H1 (cell line): Measurements from ENCODE around the gene SCO2. TPM values are rescaled to one million over a fixed set of nuclear protein-coding genes. Genes with fewer than 3 reads are reported as not detected.
"Not testable (repeated sequence)": the region's sequence is repeated elsewhere in the genome, so short reads cannot be mapped to it uniquely, and the experiment has no call there.

Experiments
- CTCF ChIA-PET: fragments of 300-600 bp; sonication (Branson Sonifier 250); formaldehyde crosslinking; loops from one replicate; lab custom pipeline; 2021; ENCODE audit not compliant: partially characterized antibody; lab: Charles Lee
- POLR2A ChIA-PET: fragments of 300-600 bp; sonication (Branson Sonifier 250); formaldehyde crosslinking; loops from one replicate; lab custom pipeline; 2021; ENCODE audit warnings: inconsistent platforms; ENCODE audit not compliant: partially characterized antibody; lab: Charles Lee
- DNase-seq, 2 experiments: peaks; one replicate each; pipeline versions ENCODE4 v3.0.0 to v3.0.0-alpha.2; 2010 to 2022; ENCODE audit warnings: low spot score in 2 of 2, low read depth in 1 of 2, mixed read lengths in 1 of 2
- FAIRE-seq: peaks from 2 replicates; lab custom pipeline; 2011; peaks lifted over from hg19 to GRCh38; lab: Jason Lieb, UNC
- H2AFZ ChIP-seq: 2 replicates; pipeline ENCODE4 v1.8.1; 2012; ENCODE audit warnings: low read length, inconsistent platforms
- H2AK5ac ChIP-seq: 2 replicates; pipeline ENCODE4 v1.6.1; 2013; ENCODE audit warnings: low read depth, low read length
- H2BK120ac ChIP-seq: replicated peaks from 2 replicates; pipeline ENCODE3; 2013; ENCODE audit warnings: low read depth, low read length, inconsistent platforms
- H2BK12ac ChIP-seq: 2 replicates; pipeline ENCODE4 v1.6.1; 2013; ENCODE audit warnings: low read depth, low read length
- H2BK15ac ChIP-seq: 2 replicates; pipeline ENCODE4 v1.6.1; 2013; ENCODE audit warnings: low read length
- H2BK20ac ChIP-seq: 2 replicates; pipeline ENCODE4 v1.6.1; 2013; ENCODE audit warnings: low read length
- H2BK5ac ChIP-seq: 2 replicates; pipeline ENCODE4 v1.6.1; 2013; ENCODE audit warnings: low read depth, low read length
- H3K14ac ChIP-seq: 2 replicates; pipeline ENCODE4 v1.6.1; 2013; ENCODE audit warnings: inconsistent platforms; ENCODE audit not compliant: insufficient read length
- H3K18ac ChIP-seq: 2 replicates; pipeline ENCODE4 v1.6.1; 2013; ENCODE audit warnings: low read length; ENCODE audit errors: extremely low read depth
- H3K23ac ChIP-seq: 2 replicates; pipeline ENCODE4 v1.6.1; 2013; ENCODE audit warnings: inconsistent platforms; ENCODE audit not compliant: insufficient read length
- H3K23me2 ChIP-seq: 2 replicates; pipeline ENCODE4 v1.6.1; 2013; ENCODE audit warnings: low read depth, low read length
- H3K27ac ChIP-seq: 2 replicates; pipeline ENCODE4 v1.6.1; 2011; ENCODE audit warnings: low read depth, low read length, inconsistent platforms
- H3K27me3 ChIP-seq, 4 experiments: replicated peaks in 1 of 4; 1 replicate in 1 of 4; 2 replicates in 3 of 4; pipeline versions ENCODE4 v1.6.1 to v1.8.1; 2011 to 2013; ENCODE audit warnings: low read length in 3 of 4, mild to moderate bottlenecking in 3 of 4, inconsistent platforms in 2 of 4, mixed read lengths in 2 of 4, moderate library complexity in 1 of 4; ENCODE audit not compliant: control insufficient read depth in 3 of 4, insufficient read depth in 3 of 4; ENCODE audit errors: extremely low read depth in 1 of 4
- H3K36me3 ChIP-seq, 4 experiments: 2 replicates each; pipeline versions ENCODE4 v1.6.1 to v1.8.1; 2011 to 2013; ENCODE audit warnings: mild to moderate bottlenecking in 4 of 4, low read length in 3 of 4, moderate library complexity in 2 of 4, control low read depth in 1 of 4, inconsistent platforms in 1 of 4; ENCODE audit not compliant: insufficient read depth in 4 of 4, control insufficient read depth in 2 of 4
- H3K4ac ChIP-seq: replicated peaks from 2 replicates; pipeline ENCODE3; 2013; ENCODE audit warnings: low read length, low read depth, mixed read lengths, inconsistent platforms; ENCODE audit not compliant: insufficient read length
- H3K4me1 ChIP-seq, 4 experiments: replicated peaks in 1 of 4; 1 replicate in 1 of 4; 2 replicates in 3 of 4; pipeline versions ENCODE4 v1.6.1 to v1.8.1; 2011 to 2013; ENCODE audit warnings: low read length in 3 of 4, inconsistent platforms in 2 of 4, mixed read lengths in 1 of 4; ENCODE audit not compliant: insufficient read depth in 4 of 4, control insufficient read depth in 3 of 4
- H3K4me2 ChIP-seq, 2 experiments: 2 replicates each; pipeline versions ENCODE4 v1.6.1 to v1.8.1; 2011 to 2013; ENCODE audit warnings: low read depth in 2 of 2, low read length in 2 of 2, control low read depth in 1 of 2, inconsistent platforms in 1 of 2, mild to moderate bottlenecking in 1 of 2; ENCODE audit not compliant: insufficient read depth in 1 of 2
- H3K4me3 ChIP-seq, 4 experiments: fragments of 200-600, 300-600 bp in 1 of 4; sonication (generic), shearing (Covaris generic), sonication (Bioruptor Twin) in 1 of 4; 2 replicates each; pipeline versions ENCODE4 v1.5.1 to v1.8.1; 2011 to 2016; ENCODE audit warnings: low read length in 4 of 4, low read depth in 3 of 4, control low read depth in 2 of 4, inconsistent platforms in 2 of 4, mild to moderate bottlenecking in 2 of 4, mixed read lengths in 1 of 4, moderate library complexity in 1 of 4; ENCODE audit not compliant: insufficient read depth in 2 of 4; ENCODE audit errors: extremely low read depth in 1 of 4
- H3K56ac ChIP-seq: replicated peaks from 2 replicates; pipeline ENCODE3; 2013; ENCODE audit warnings: low read depth, mild to moderate bottlenecking, mixed read lengths, low read length, inconsistent platforms; ENCODE audit not compliant: insufficient read length
- H3K79me1 ChIP-seq: 2 replicates; pipeline ENCODE4 v1.6.1; 2013; ENCODE audit warnings: low read depth, low read length, control low read depth
- H3K79me2 ChIP-seq, 2 experiments: 2 replicates each; pipeline versions ENCODE4 v1.6.1 to v1.8.1; 2012 to 2013; ENCODE audit warnings: low read length in 2 of 2, mild to moderate bottlenecking in 2 of 2, inconsistent platforms in 1 of 2; ENCODE audit not compliant: insufficient read depth in 2 of 2, control insufficient read depth in 1 of 2
- H3K9ac ChIP-seq, 4 experiments: replicated peaks in 1 of 4; 1 replicate in 1 of 4; 2 replicates in 3 of 4; pipeline versions ENCODE4 v1.6.1 to v1.8.1; 2011 to 2013; ENCODE audit warnings: low read depth in 3 of 4, low read length in 3 of 4, control low read depth in 2 of 4, mild to moderate bottlenecking in 2 of 4, moderate library complexity in 2 of 4, inconsistent platforms in 1 of 4; ENCODE audit errors: extremely low read depth in 1 of 4
- H3K9me3 ChIP-seq, 2 experiments: 2 replicates each; pipeline versions ENCODE4 v1.6.1 to v1.8.1; 2012 to 2013; ENCODE audit warnings: mild to moderate bottlenecking in 2 of 2, moderate library complexity in 2 of 2, control low read depth in 1 of 2, inconsistent platforms in 1 of 2, low read depth in 1 of 2, low read length in 1 of 2, mixed read lengths in 1 of 2; ENCODE audit not compliant: insufficient read depth in 2 of 2
- H4K20me1 ChIP-seq, 2 experiments: replicated peaks in 1 of 2; 2 replicates each; pipeline versions ENCODE3 to v1.8.1; 2011 to 2013; ENCODE audit warnings: inconsistent platforms in 2 of 2, low read length in 2 of 2, mild to moderate bottlenecking in 1 of 2; ENCODE audit not compliant: insufficient read depth in 2 of 2, control insufficient read depth in 1 of 2
- H4K5ac ChIP-seq: 2 replicates; pipeline ENCODE4 v1.6.1; 2013; ENCODE audit warnings: low read length, low read depth, mixed read lengths, inconsistent platforms; ENCODE audit not compliant: insufficient read length
- H4K8ac ChIP-seq: 2 replicates; pipeline ENCODE4 v1.8.0; 2013; ENCODE audit warnings: mild to moderate bottlenecking, moderate library complexity, low read length, inconsistent platforms; ENCODE audit not compliant: insufficient read depth; ENCODE audit errors: extremely low read depth
- H4K91ac ChIP-seq: replicated peaks from 2 replicates; pipeline ENCODE3; 2013; ENCODE audit warnings: low read length, mixed read lengths, inconsistent platforms; ENCODE audit not compliant: insufficient read length
- WGBS, 2 experiments: shearing (Covaris generic) in 1 of 2; methylation state at CpG; one replicate each; pipeline versions ENCODE4 v1.1.6 to v1.1.7; 2013 to 2015; ENCODE audit warnings: low lambda C conversion rate in 2 of 2, mixed read lengths in 2 of 2, inconsistent platforms in 1 of 2, low coverage in 1 of 2, missing lambda C conversion rate in 1 of 2; ENCODE audit not compliant: insufficient replicate concordance in 2 of 2, insufficient coverage in 1 of 2, insufficient read length in 1 of 2; ENCODE audit errors: extremely low coverage in 1 of 2, missing lambda C conversion rate in 1 of 2; 5-methylcytosine and 5-hydroxymethylcytosine counted together
- polyA plus RNA-seq, 7 experiments: library from polyadenylated mRNA; depleted of rRNA in 3 of 7; stranded (reverse) in 5 of 7; unstranded in 2 of 7; fragments of >200 nt in 5 of 7; fragments of 200-250 nt in 2 of 7; gene quantifications; 1 replicate in 5 of 7; 2 replicates in 1 of 7; 4 replicates in 1 of 7; pipeline versions ENCODE4 v1.2.1 to v1.2.3, GENCODE V29; 2011 to 2013; ENCODE audit warnings: missing spikeins in 2 of 7, mixed read lengths in 2 of 7
- total RNA-seq: library from RNA; stranded (reverse); fragmentation: NEBNext Ultra II Directional; extraction: Animal tissue kit (Norgen Biotek cat#: 25700); gene quantifications from 2 replicates; pipeline ENCODE4 v1.2.1, GENCODE V29; 2021

Gene SCO2
- total and polyA plus RNA-seq, 2 of the 8 experiments (the other 6 are each of a cell fraction or from before 2014, with no cell fraction given): 2.0 TPM; not detected in 1

DNA sequence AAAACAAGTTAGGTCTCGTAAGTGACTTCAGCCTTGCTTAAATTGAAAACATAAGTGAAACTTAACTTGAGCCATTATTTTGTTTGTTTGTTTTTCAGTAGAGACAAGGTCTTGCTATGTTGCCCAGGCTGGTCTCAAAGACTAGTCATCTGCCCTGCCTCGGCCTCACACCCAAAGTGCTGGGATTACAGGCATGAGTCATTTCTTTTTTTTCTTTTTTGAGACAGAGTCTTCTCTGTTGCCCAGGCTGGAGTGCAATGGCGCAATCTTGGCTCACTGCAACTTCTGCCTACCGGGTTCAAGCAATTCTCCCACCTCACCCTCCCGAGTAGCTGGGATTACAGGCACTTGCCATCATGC lies 16.2 kb upstream of the SCO2 start:
- H3K56ac ChIP-seq, H3K4me2 ChIP-seq, H2BK15ac ChIP-seq, H2AFZ ChIP-seq, H3K14ac ChIP-seq, H3K9ac ChIP-seq, H3K23ac ChIP-seq, H2BK20ac ChIP-seq, H3K9me3 ChIP-seq, H3K4ac ChIP-seq, H2BK5ac ChIP-seq, H3K18ac ChIP-seq, CTCF ChIA-PET, H3K27ac ChIP-seq, H2AK5ac ChIP-seq, H3K36me3 ChIP-seq, H3K4me3 ChIP-seq, POLR2A ChIA-PET, H3K79me1 ChIP-seq, H4K20me1 ChIP-seq, H2BK12ac ChIP-seq, FAIRE-seq, H4K5ac ChIP-seq, DNase-seq, H4K91ac ChIP-seq, H3K4me1 ChIP-seq, H3K79me2 ChIP-seq, H4K8ac ChIP-seq, H3K23me2 ChIP-seq, H3K27me3 ChIP-seq, H2BK120ac ChIP-seq: not testable (repeated sequence)
- 85% methylated on average over 5 of the region's 5 CpGs; no CpG with 5 or more reads in 1 of the 2 experiments for WGBS, 2 experiments
